RPMI7951 (cell line): ENCODE data around the gene NEK5. TPM values are rescaled to one million over a fixed set of nuclear protein-coding genes. Genes with fewer than 3 reads are reported as not detected.
"Not testable (repeated sequence)": the region's sequence is repeated elsewhere in the genome, so short reads cannot be mapped to it uniquely, and the experiment has no call there.

Experiments used
- DNase-seq: peaks from one replicate; pipeline ENCODE4 v3.0.0-alpha.2; 2012; ENCODE audit warnings: low read depth
- total RNA-seq: library from RNA; depleted of rRNA; stranded (reverse); fragments of >200 nt; shearing (Covaris generic); gene quantifications from 2 replicates; pipeline ENCODE4 v1.2.3, GENCODE V29; 2014; rRNA removed

The NEK5 gene, protein sequence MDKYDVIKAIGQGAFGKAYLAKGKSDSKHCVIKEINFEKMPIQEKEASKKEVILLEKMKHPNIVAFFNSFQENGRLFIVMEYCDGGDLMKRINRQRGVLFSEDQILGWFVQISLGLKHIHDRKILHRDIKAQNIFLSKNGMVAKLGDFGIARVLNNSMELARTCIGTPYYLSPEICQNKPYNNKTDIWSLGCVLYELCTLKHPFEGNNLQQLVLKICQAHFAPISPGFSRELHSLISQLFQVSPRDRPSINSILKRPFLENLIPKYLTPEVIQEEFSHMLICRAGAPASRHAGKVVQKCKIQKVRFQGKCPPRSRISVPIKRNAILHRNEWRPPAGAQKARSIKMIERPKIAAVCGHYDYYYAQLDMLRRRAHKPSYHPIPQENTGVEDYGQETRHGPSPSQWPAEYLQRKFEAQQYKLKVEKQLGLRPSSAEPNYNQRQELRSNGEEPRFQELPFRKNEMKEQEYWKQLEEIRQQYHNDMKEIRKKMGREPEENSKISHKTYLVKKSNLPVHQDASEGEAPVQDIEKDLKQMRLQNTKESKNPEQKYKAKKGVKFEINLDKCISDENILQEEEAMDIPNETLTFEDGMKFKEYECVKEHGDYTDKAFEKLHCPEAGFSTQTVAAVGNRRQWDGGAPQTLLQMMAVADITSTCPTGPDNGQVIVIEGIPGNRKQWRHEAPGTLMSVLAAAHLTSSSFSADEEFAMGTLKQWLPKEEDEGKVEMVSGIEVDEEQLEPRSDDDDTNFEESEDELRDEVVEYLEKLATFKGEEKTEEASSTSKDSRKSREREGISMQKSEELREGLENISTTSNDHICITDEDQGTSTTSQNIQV
- total RNA-seq: not detected in 2 replicates

DNA sequence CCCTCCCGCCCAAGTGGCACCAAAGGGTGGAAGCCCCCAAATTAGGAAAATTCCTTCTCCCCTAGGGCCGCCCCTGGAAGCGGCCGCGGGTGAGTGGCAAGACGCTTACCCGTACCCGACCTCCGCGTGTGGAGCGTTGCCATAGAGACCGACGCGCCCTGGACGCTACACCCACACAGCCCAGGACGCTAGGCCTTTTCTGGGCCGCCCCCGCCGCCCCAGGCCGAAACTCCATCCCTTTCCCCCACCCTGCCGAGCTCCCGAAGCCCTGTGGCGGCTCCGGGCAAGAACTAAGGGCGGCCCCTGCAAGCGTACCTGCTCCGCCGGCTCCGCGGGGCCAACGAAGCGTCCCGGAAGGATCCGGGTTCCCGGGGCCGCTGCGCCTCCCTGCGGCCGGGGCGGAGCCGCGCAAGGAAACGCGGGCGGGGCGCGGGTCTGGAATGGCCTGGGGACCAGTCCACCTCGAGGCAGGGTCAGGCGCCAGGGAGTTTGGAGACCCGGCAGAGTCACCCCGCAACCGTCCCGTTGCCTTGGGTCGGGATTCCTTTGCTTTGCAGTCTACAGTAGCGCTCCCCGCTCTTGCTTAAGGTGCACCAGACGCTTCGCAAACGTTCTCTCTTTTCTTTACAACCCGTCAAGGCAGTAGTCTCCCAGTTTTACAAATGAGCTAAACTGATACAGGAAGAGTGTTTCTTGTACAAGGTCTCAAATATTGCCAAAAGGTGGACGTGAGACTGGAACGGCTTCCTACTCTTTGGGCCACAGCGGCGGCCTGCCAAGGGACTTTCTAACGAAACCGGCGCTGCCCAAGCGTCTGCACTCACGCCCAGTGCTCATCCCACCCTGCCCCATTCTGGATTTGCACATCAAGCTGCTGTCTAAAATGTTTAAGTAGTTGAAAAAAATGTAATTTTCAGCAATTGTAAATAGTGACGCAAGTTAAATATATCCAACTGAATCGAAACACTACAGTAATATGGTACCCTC is at the start of gene NEK5:
NEK5 (minus strand) TSS at position 360 of the 987 bp plus-strand sequence. CDS start 1,591 bp downstream, outside the sequence.
- DNase-seq: peak; percentile 43

DNA sequence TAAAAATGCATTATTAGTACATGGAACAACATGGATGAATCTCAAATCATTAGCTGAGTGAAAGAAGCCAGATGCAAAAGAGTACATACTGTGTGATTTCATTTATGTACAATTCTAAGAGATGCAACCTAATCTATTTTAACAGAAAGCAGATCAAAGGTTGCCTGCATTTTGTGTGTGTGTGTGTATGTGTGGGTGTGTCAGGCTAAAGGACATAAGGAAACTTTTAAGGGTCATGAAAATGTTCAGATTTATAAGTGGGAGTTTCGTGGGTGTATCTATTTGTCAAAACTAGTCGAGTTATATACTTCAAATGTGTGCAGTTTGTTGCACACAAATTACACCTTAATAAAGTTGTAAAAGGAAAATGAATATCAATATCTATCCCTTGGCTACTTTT is 48.4 kb upstream of the NEK5 start:
- no peak for DNase-seq

DNA sequence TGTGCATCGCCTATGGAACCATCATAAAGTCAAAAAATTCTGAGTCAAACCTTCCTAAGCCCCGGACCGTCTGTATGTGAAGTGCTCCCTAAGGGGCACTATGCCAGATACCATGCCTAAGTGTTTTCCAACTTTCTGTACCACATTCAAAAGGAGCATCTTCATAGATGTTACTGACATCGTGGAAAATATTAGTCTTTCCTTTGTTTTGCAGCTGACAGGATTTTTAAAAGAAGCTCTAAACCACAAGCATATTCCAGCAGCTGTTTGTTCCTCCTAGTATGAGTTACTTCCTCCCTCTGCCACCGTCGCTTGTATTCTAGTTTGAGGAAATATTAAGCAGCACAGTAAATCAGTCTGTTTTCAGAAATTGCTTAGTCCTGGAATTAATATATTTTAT is 45.1 kb upstream of the NEK5 start:
- not testable (repeated sequence) for DNase-seq

DNA sequence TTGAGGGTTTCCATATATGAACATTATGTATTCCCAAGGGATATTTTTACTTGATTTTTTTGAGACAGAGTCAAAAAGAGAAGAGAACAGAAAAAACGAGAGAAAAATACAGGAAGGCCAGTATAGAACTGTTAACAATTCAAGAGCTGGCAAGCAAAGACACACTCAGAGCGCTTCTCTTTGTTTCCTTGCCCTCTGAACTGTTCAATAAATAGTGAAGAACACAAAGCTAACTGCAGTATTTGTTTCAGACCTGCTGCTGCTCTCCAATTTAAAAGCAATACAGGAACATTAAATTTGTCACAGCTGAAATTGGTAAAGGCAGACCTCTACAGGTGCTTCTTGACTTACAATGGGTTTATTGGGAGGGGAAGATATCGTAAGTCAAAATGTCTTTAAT is 44.5 kb upstream of the NEK5 start:
- DNase-seq: no peak

DNA sequence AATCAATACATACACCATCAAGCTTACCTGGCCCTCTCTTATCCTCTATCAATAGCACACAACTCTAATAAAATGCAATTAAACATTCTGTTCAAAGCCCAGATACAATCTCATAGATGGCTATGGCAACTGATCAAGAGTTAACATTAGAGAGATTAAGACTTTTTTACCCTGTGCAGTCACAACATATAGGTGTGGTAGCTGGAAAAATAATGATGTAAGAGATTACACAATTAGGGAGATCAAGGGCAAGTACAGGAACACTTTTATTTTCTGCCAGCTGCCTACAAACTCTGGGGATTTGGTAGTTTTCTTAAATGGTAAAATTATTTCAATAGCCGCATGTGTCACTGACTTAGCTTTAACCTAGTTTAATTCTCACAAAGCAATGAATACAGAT is 42.8 kb upstream of the NEK5 start:
- not testable (repeated sequence) for DNase-seq

DNA sequence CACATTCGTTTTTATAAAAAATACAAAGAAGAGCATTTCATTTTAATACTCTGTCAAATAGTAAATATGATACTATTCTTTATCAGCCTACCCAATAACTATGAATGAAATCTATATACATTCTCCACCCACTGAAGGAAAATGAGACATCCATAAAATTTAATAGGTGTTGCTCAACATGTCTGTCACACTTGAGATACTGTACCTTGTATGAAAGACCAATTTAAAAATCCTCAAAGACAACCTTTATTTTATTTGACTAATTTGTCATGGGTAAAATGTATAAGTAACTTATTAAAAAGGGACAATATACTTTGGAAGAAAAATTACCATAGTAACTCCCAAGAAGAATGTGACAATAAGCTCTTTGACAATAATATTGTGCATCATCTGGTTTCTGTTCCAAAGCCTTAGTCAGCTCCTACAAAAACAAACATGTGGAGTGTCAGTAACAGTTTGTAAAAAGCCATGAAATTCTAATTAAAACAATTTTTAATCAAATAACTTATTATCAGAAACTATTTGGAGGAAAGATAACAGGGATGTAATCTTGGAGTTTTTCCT is 42.0 kb upstream of the NEK5 start:
- DNase-seq: not testable (repeated sequence)

DNA sequence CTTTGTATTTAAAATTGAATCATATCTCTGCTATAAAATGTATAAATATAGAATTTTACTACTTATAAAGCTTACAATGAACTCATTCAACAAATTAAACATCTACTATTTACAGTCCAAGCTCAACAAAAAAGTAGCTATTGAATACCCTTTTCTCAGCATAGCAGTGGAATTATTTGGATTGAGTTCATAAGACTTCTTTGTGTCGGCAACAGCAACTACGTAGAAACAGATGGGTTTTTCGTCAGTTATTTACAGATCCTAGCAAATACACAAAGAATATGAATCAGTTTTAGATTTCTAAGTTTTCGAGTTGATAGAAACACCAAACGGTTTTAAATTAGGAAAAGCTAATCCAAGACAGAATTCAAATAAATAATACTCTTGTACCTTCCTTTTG is 41.0 kb upstream of the NEK5 start:
- no peak for DNase-seq

DNA sequence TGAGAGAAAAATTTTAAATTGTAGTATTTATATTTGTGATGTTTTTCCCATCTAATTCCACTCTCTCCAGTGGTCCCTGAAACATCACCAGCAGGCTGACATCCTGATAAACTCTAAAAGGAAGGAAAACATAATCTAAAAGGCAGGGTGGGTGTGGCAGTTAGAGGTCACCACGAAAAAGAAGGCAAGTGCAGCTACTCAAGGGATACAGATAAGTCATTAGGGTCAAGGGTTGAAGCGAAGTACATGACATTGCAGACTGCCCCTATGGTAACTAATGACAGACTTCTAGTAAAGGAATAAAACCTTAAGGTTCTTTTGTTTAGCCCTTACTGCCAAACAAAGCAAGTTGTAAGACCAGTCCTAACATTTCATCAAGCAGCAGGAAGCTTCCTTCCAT is 36.5 kb upstream of the NEK5 start:
- DNase-seq: no peak

DNA sequence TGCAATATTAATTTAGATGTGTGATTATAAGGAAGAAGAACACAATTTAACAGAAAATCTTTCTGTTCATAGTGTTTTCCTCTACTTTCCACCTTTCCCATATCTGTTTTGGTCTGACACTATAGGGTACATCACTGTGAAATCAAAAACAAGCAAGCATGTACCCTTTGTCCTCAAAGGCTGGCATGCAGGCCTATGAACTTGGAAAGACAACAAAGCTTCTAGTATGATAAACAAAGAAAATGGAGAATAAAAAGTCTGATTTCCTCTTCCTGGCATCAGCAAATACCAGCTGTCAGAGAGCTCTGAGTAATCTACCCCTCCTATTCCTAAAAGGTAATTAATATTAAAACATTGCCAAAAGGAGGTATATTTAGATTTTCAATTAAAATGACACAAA is 36.1 kb upstream of the NEK5 start:
- no peak for DNase-seq

DNA sequence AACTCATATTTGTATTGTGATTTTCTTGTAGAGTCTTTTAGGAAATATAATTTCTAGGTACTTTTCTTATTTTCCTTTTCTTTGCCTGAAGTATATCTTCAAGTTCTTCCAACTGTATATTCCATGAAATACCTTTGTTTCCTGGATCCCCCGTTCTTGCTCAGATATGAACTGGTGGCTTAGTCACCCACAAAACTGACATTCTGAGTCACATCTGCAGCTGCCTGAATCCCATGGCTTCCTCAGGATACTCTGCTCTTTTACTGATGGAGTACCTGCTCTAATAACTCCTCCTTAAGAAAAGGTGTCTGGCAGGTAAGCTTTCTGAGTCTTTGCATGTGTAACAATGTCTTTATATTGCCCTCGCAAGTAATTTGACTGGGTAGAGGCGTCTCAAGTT is 35.0 kb upstream of the NEK5 start:
- not testable (repeated sequence) for DNase-seq

DNA sequence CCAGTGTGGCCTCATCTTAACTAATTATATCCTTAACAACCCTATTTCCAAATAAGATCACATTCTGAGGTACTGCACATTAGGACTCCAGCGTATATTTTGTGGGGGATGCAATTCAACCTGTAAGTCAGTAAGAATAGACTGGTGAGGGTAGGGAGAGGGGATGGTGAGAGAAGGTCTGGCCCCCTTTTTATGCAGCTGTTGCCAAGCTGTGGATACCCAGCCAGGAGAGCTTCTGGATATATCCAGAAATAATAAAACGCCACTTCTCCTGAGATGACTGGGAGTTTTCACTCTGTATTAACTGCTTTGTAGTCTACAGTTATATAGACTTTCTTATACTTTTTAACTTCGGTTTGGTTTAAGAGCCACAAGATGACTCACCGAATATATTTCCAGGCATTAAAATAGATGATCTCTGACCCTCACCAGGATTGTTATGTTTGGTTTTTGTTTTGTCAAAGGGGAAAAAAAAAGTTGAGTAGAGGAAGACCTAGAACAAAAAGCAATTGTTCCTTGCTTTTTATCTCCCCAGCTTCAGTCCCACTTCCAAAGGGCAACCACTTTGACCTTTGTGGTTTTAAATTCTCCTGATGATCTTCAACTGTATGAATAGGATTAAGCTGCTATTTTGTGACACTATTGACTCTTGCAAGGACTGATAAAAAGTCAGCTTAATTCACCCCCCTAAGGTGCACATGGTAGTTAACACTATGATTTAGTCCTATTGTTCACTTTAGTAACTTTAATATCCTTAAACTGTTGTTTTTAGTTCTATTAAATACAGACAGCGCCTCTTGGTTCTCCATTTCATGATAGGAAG is 33.6 kb upstream of the NEK5 start:
- DNase-seq: peak; percentile 80

DNA sequence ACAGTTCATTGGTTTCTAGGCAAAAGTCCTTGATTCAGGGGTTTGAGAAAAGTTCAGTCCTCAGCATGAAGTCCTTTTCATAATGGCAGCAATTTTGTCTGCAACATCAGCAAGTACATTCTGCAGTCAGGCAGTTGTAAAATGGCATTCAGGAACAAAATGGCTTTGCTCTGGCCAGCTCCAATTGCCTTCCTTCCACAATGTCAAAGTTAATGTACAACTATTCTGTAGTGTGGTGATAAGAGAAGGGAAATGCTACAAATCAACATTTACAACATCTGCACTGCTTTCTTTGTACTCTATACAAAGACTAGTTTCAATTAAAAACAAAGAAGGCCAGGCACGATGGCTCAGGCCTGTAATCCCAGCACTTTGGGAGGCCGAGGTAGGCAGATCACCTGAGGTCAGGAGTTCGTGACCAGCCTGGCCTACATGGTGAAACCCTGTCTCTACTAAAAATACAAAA is 32.3 kb upstream of the NEK5 start:
- DNase-seq: no peak

DNA sequence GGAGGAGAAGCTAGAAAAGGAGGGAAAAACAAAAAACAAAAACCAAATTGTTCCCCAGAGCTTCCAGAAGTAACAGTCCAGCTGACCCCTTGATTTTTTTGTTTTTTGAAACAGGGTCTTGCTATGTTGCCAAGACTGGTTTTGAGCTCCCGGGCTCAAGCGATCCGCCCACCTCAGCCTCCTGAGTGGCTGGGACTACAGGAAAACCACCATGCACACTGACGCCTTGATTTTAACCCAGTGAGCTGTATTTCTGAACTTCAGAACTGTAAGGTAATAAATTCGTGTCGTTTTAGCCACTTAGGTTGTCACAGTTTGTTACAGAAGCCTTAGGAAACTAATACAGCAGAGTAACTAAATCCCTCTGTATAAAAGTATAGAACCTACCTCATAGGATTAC is 31.6 kb upstream of the NEK5 start:
- DNase-seq: no peak

DNA sequence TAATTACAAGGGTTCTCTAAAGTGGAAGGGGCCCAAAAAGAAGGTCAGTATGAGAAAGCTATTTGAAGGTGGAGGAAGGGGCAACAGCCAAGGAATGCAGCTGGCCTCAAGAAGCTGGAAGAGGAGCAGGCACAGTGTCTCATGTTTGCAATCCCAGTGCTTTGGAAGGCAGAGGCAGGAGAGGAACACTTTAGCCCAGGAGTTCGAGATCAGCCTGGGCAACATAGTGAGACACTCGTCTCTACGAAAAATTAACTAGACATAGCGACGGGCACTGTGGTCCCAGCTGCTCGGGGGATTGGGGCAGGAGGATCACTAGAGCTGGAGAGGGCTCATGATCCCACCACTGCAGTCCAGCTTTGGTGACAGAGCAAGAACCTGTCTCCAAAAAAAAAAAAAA is 31.2 kb upstream of the NEK5 start:
- no peak for DNase-seq

DNA sequence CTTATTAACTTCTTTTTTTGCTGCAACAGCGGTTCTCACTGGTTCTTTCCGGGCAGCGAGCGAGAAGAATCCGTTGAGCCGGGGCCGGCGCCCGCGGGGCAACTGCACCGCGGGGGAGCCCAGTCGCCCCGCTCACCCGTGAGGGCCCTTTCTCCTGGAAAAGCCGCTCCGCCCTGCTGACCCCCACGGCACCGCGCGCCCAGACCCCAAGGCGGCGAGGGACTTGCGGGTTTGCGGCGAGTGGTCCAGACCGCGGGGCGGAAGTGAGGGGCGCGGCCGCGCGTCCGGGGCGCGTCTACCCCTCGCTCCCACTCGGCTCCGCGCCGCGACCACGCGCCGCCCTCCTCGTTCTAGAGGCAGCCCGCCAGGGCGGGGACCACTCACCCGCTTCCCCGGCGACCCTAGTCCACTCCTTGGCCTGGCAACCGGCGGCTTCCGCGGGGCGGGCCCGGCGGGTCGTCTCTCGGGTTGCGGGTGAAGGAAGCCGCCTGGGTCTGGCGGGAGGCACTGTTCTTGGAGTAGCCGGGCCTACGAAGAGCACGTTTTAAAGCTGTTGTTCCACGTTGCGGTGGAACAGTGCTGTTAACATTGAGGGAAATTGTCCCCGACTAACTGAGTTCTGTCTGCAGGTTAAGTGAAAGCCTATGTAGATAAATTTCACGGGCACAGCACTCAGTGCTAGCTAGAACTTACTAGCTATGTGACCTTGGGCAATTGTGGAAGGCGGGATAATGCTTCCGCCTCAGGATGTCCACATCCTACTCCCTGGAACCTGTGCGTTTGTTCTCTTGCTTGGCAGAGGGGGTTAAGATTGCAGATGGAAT is 30.5 kb upstream of the NEK5 start, which contains the start of gene NEK3:
NEK3 (minus strand) TSS at position 439 of the 824 bp plus-strand sequence. CDS start 3,406 bp downstream, outside the sequence.
- DNase-seq: peak; percentile 63

DNA sequence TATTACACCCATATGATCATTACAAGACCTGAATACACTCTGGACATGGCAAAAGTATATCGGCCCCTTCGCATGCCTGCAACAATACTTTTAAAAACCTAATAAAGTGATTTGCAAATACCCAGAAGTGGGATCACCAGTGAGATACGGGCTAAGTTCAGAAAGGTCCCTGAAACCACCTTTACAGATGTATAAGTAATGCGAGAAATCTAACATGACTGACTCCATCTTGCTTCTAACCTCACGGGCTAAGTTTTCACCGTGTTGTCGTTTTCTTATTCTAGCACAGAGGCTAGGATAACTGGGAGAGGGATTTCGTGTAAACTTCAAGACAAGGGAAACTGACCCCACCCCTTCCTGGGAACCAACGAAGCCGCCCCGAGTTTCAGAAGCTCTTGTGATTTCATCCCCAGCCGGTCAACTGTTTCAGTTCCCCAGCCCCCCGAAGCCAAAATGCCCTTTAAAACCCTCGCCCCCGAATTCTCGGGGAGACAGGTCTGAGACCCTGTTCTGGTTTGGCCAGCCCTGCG is 29.8 kb upstream of the NEK5 start:
- peak; percentile 43 for DNase-seq

DNA sequence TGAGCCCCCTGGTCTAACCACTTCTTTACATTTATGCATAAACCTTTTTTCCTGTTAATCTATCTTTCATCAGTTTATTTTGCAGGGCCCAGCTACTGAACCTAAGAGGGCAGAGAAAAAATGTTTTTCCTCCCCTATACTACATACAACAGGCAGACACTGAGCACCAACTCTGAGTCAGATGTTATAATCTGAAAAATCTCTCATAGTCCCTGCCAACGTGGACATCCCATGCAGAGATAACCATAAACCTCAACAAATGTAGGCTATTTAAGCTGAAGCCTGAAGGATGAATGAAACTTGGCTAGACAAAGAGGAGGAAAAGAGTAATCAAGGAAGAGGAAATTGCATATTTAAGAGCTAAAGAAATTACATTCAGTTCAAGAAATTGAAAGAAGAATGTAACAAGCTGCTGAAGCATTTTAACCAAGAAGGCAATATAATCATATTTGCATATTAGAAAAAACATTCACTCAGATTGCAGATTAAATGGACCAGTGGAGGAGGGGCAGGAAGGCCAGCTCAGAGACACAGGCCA is 27.9 kb upstream of the NEK5 start:
- DNase-seq: no peak

DNA sequence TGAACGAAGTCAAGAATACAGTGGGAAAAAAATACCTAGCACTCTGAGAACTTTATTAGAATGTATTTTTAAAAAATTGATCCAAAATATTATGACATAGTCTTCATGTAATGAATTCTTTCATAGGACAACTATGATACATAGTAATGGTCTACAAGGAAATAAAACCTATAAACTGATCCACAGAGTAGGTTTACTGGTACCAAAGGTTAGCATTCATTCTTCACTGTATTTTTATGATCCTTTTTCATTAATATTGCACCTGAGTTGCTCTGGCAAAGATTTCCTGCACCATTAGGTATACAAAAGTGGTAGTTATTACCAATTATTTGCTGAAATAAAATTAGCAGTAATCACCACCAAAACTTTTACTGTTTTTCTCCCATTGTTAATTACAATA is 26.3 kb upstream of the NEK5 start:
- DNase-seq: no peak

DNA sequence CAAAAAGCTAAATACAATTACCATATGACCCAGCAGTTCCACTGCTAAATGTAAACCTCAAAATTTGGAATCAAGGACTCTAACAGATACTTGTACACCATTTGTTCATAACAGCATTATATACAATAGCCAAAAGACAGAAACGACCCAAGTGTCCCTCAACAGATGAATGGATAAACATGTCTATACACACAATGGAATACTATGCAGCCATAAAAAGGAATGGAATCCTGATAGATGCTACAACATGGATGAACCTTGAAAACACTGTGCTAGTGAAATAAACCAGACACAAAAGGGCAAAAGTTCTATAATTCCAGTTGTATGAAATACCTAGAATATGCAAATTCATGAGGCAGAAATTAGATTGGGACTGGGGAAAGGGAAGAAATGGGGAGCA is 18.4 kb upstream of the NEK5 start:
- no peak for DNase-seq
